ENCODE measurements around the gene PPIL6. TPM values are rescaled to one million over a fixed set of nuclear protein-coding genes. Genes with fewer than 3 reads are reported as not detected.

Gene PPIL6
- total RNA-seq, 4 donors from 2014 or later, result 1.2 to 16.5 (median 4.8) TPM

GRCh38 chr6:109478222-109478805, 37.9 kb upstream of the PPIL6 start:
- DNase-seq (ENCODE audit: low spot score in 2 of 2), result no peak
- Histone ChIP-seq H3K4me1 (peaks cover 3 to 65% (median 34%) of the 10 kb centered on the region in 4 donors), H3K9me3 (no peaks in the 10 kb centered on the region), H3K36me3 (peaks cover 0 to 63% (median 11%) of the 10 kb centered on the region in 3 donors), H3K27ac (no peak overlapping the region), H3K27me3 (no peaks in the 10 kb centered on the region), H3K4me3 (no peak overlapping the region)
- WGBS, 2 donors, result 80 to 81% methylated on average over 9 of the region's 9 CpGs
- TF ChIP-seq POLR2A (IDR thresholded peaks at IDR 0.05) (no peak), EP300 (IDR thresholded peaks at IDR 0.05) (no peak), CTCF (IDR thresholded peaks at IDR 0.05) (no peak)

GRCh38 chr6:109477725-109478124, 37.3 kb upstream of the PPIL6 start:
- H3K27me3 ChIP-seq, result no peaks in the 10 kb centered on the region
- no peak overlapping the region for H3K27ac ChIP-seq
- H3K4me3 ChIP-seq, result no peak overlapping the region
- TF ChIP-seq EP300 (IDR thresholded peaks at IDR 0.05) (no peak), POLR2A (IDR thresholded peaks at IDR 0.05) (no peak), CTCF (IDR thresholded peaks at IDR 0.05) (no peak)
- WGBS, 2 donors, result 41 to 48% methylated on average over 2 of the region's 2 CpGs
- DNase-seq (ENCODE audit: low spot score in 2 of 2), result no peak
- H3K4me1 ChIP-seq, result peaks cover 3 to 68% (median 34%) of the 10 kb centered on the region in 4 donors
- H3K36me3 ChIP-seq, result peaks cover 0 to 69% (median 11%) of the 10 kb centered on the region in 3 donors
- H3K9me3 ChIP-seq, result no peaks in the 10 kb centered on the region

GRCh38 chr6:109477184-109477583, 36.8 kb upstream of the PPIL6 start:
- peaks cover 3 to 64% (median 33%) of the 10 kb centered on the region in 4 donors for H3K4me1 ChIP-seq
- no peak for DNase-seq (ENCODE audit: low spot score in 2 of 2)
- H3K9me3 ChIP-seq, result no peaks in the 10 kb centered on the region
- no peak overlapping the region for H3K4me3 ChIP-seq
- H3K36me3 ChIP-seq, result peaks cover 0 to 75% (median 11%) of the 10 kb centered on the region in 3 donors
- H3K27me3 ChIP-seq, result no peaks in the 10 kb centered on the region
- no peak for TF ChIP-seq EP300 (IDR thresholded peaks at IDR 0.05)
- no peak for TF ChIP-seq POLR2A (IDR thresholded peaks at IDR 0.05)
- no peak for TF ChIP-seq CTCF (IDR thresholded peaks at IDR 0.05)
- WGBS, 2 donors, result 87 to 95% methylated on average over 2 of the region's 2 CpGs
- no peak overlapping the region for H3K27ac ChIP-seq

- Histone ChIP-seq H3K4me3 (no peak overlapping the region), H3K27ac (no peak overlapping the region), H3K27me3 (no peaks in the 10 kb centered on the region), H3K4me1 (peaks cover 2 to 49% (median 20%) of the 10 kb centered on the region in 4 donors), H3K9me3 (no peaks in the 10 kb centered on the region), H3K36me3 (peaks cover 0 to 77% (median 12%) of the 10 kb centered on the region in 3 donors)
- TF ChIP-seq POLR2A (IDR thresholded peaks at IDR 0.05), result no peak
- TF ChIP-seq EP300 (IDR thresholded peaks at IDR 0.05), result no peak
- TF ChIP-seq CTCF (IDR thresholded peaks at IDR 0.05), result no peak
- 96% methylated on average over 2 of the region's 2 CpGs for WGBS, 2 donors
- no peak for DNase-seq (ENCODE audit: low spot score in 2 of 2)
Observed at GRCh38 chr6:109475625-109476024, 35.2 kb upstream of the PPIL6 start.

- H3K36me3 ChIP-seq, result peaks cover 0 to 80% (median 15%) of the 10 kb centered on the region in 3 donors
Observed at GRCh38 chr6:109474995-109475394, 34.6 kb upstream of the PPIL6 start.

More at GRCh38 chr6:109474995-109475394, 34.6 kb upstream of the PPIL6 start:
- no peak overlapping the region for H3K27ac ChIP-seq
- H3K27me3 ChIP-seq, result no peaks in the 10 kb centered on the region
- no peak for DNase-seq (ENCODE audit: low spot score in 2 of 2)
- TF ChIP-seq POLR2A (IDR thresholded peaks at IDR 0.05) (no peak), CTCF (IDR thresholded peaks at IDR 0.05) (no peak), EP300 (IDR thresholded peaks at IDR 0.05) (no peak)
- no peak overlapping the region for H3K4me3 ChIP-seq
- WGBS, 2 donors, result 95 to 97% methylated on average over 4 of the region's 4 CpGs
- H3K9me3 ChIP-seq, result no peaks in the 10 kb centered on the region
- peaks cover 0 to 43% (median 15%) of the 10 kb centered on the region in 4 donors for H3K4me1 ChIP-seq

Data from tibial nerve (tissue), 4 donors.